ENCODE measurements around the gene SPRY2.
A peak's percentile ranks its signal among the peaks of the same experiment; 100 is the strongest.

The SPRY2 gene

DNA sequence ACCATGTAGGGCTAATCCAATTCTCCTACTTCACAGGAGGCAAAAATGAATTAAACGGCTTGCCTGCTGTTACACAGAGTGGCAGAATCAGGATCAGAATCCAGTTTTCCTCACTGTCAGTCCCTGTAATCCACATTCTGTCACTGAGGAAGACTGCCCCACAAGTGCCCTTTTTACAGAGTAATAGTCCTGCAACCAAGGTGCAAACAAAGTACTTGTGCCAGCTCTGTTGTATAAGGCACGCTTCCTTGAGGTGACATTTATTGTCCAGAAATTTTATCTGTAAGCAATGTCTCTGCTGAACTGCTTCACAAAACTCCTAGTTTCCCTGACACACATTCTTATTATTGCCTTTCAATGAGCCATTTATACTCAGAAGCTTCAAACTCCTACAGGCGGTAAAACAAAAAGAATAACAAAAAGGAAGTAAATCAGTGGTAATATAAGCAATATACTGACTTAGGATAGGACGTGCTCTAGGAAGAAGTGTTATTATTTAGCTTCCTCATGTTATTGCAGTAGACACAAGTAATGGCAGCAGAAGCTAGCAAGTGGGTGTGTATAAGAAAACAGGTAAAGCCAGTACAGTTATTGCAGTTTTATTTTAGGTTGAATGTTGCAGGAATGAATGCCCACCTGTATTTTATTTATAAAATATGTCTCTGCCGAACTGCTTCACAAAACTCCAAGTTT, 28.8 kb downstream of the SPRY2 start (continued):
- TF ChIP-seq, protein P1, sequence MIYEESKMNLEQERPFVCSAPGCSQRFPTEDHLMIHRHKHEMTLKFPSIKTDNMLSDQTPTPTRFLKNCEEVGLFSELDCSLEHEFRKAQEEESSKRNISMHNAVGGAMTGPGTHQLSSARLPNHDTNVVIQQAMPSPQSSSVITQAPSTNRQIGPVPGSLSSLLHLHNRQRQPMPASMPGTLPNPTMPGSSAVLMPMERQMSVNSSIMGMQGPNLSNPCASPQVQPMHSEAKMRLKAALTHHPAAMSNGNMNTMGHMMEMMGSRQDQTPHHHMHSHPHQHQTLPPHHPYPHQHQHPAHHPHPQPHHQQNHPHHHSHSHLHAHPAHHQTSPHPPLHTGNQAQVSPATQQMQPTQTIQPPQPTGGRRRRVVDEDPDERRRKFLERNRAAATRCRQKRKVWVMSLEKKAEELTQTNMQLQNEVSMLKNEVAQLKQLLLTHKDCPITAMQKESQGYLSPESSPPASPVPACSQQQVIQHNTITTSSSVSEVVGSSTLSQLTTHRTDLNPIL (CRISPR knock-in tag; IDR thresholded peaks at IDR 0.05; ENCODE audit: low read depth): no peak
- TF ChIP-seq ZNF565 (CRISPR knock-in tag; conservative IDR thresholded peaks at IDR 0.05; ENCODE audit: low read depth) (no peak), BACH2 (CRISPR knock-in tag; IDR thresholded peaks at IDR 0.05; ENCODE audit: borderline replicate concordance) (no peak)

DNA sequence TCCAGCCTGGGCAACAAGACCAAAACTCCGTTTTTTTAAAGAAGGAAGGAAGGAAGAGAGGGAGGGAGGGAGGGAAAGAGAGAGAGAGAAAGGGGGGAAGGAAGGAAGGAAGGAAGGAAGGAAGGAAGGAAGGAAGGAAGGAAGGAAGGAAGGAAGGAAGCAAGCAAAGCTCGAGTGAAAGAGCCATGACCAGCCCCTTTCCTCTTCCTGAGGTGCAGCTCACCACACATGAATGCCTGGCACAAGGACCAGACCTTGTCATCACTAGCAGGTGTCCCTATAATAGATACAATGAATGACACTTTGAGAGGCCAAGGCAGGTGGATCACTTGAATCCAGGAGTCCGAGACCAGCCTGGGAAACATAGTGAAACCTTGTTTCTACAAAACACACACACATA, 31.0 kb downstream of the SPRY2 start:
- no peak for ATAC-seq
- no peak for TF ChIP-seq BACH2 (CRISPR knock-in tag; IDR thresholded peaks at IDR 0.05; ENCODE audit: borderline replicate concordance)
- no peak for TF ChIP-seq ZNF565 (CRISPR knock-in tag; conservative IDR thresholded peaks at IDR 0.05; ENCODE audit: low read depth)
- no peak for TF ChIP-seq ZNF70 (CRISPR knock-in tag; IDR thresholded peaks at IDR 0.05)
- TF ChIP-seq OSR1 (CRISPR knock-in tag; IDR thresholded peaks at IDR 0.05): no peak
- no peak for TF ChIP-seq PPARA (CRISPR knock-in tag; IDR thresholded peaks at IDR 0.05; ENCODE audit: borderline replicate concordance)
- TF ChIP-seq, protein P2, sequence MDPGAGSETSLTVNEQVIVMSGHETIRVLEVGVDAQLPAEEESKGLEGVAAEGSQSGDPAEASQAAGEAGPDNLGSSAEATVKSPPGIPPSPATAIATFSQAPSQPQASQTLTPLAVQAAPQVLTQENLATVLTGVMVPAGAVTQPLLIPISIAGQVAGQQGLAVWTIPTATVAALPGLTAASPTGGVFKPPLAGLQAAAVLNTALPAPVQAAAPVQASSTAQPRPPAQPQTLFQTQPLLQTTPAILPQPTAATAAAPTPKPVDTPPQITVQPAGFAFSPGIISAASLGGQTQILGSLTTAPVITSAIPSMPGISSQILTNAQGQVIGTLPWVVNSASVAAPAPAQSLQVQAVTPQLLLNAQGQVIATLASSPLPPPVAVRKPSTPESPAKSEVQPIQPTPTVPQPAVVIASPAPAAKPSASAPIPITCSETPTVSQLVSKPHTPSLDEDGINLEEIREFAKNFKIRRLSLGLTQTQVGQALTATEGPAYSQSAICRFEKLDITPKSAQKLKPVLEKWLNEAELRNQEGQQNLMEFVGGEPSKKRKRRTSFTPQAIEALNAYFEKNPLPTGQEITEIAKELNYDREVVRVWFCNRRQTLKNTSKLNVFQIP (CRISPR knock-in tag; IDR thresholded peaks at IDR 0.05; ENCODE audit: borderline replicate concordance, low read depth): no peak
- TF ChIP-seq, protein P3, sequence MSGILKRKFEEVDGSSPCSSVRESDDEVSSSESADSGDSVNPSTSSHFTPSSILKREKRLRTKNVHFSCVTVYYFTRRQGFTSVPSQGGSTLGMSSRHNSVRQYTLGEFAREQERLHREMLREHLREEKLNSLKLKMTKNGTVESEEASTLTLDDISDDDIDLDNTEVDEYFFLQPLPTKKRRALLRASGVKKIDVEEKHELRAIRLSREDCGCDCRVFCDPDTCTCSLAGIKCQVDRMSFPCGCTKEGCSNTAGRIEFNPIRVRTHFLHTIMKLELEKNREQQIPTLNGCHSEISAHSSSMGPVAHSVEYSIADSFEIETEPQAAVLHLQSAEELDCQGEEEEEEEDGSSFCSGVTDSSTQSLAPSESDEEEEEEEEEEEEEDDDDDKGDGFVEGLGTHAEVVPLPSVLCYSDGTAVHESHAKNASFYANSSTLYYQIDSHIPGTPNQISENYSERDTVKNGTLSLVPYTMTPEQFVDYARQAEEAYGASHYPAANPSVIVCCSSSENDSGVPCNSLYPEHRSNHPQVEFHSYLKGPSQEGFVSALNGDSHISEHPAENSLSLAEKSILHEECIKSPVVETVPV (CRISPR knock-in tag; IDR thresholded peaks at IDR 0.05): no peak
- no peak for TF ChIP-seq CSDC2 (CRISPR knock-in tag; IDR thresholded peaks at IDR 0.05)
- TF ChIP-seq ARNTL (CRISPR knock-in tag; IDR thresholded peaks at IDR 0.05; ENCODE audit: borderline replicate concordance, low read depth): no peak
- no peak for TF ChIP-seq ZFP3 (CRISPR knock-in tag; IDR thresholded peaks at IDR 0.05)
- TF ChIP-seq RARB (CRISPR knock-in tag; IDR thresholded peaks at IDR 0.05): no peak
- no peak for TF ChIP-seq GLIS3 (CRISPR knock-in tag; IDR thresholded peaks at IDR 0.05)
- no peak for TF ChIP-seq ZNF8 (CRISPR knock-in tag; IDR thresholded peaks at IDR 0.05)
- no peak for TF ChIP-seq SNAI2 (CRISPR knock-in tag; IDR thresholded peaks at IDR 0.05)
- TF ChIP-seq, protein P4, sequence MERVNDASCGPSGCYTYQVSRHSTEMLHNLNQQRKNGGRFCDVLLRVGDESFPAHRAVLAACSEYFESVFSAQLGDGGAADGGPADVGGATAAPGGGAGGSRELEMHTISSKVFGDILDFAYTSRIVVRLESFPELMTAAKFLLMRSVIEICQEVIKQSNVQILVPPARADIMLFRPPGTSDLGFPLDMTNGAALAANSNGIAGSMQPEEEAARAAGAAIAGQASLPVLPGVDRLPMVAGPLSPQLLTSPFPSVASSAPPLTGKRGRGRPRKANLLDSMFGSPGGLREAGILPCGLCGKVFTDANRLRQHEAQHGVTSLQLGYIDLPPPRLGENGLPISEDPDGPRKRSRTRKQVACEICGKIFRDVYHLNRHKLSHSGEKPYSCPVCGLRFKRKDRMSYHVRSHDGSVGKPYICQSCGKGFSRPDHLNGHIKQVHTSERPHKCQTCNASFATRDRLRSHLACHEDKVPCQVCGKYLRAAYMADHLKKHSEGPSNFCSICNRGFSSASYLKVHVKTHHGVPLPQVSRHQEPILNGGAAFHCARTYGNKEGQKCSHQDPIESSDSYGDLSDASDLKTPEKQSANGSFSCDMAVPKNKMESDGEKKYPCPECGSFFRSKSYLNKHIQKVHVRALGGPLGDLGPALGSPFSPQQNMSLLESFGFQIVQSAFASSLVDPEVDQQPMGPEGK (CRISPR knock-in tag; IDR thresholded peaks at IDR 0.05; ENCODE audit: borderline replicate concordance): no peak
- TF ChIP-seq, protein P5, sequence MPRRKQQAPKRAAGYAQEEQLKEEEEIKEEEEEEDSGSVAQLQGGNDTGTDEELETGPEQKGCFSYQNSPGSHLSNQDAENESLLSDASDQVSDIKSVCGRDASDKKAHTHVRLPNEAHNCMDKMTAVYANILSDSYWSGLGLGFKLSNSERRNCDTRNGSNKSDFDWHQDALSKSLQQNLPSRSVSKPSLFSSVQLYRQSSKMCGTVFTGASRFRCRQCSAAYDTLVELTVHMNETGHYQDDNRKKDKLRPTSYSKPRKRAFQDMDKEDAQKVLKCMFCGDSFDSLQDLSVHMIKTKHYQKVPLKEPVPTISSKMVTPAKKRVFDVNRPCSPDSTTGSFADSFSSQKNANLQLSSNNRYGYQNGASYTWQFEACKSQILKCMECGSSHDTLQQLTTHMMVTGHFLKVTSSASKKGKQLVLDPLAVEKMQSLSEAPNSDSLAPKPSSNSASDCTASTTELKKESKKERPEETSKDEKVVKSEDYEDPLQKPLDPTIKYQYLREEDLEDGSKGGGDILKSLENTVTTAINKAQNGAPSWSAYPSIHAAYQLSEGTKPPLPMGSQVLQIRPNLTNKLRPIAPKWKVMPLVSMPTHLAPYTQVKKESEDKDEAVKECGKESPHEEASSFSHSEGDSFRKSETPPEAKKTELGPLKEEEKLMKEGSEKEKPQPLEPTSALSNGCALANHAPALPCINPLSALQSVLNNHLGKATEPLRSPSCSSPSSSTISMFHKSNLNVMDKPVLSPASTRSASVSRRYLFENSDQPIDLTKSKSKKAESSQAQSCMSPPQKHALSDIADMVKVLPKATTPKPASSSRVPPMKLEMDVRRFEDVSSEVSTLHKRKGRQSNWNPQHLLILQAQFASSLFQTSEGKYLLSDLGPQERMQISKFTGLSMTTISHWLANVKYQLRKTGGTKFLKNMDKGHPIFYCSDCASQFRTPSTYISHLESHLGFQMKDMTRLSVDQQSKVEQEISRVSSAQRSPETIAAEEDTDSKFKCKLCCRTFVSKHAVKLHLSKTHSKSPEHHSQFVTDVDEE (CRISPR knock-in tag; IDR thresholded peaks at IDR 0.05): no peak

DNA sequence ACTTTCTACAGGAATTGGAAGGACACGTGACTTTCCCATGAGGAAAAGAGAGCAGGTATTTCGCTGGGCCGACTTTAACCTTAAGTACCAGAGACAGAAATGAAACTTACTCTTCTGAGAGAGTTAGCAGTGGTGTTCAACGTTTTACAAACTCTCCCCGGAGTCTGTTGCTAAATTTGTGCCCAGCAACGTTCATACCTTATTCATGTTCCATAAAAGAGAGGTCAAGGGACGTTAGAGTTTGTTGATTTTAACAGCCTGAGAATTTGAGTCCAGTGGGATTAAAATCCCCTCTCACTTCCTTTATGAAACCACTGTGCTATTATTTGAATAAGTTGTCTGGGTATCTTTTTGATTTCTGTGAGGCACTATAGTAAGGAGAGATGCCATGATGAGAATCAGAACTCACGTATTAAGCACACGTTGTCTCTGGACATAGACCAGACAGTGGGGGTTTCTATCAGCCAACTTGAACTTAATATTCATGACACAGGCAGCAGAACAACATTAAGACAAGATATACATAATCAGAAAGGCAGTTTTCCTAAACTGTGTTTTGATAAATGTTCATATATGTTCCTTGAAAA, 33.4 kb downstream of the SPRY2 start:
- peak; percentile 15; the same call in 1 of the 3 replicates for ATAC-seq

More for the DNA sequence above, 33.4 kb downstream of the SPRY2 start:
- TF ChIP-seq, protein P5 (CRISPR knock-in tag; IDR thresholded peaks at IDR 0.05): no peak
- no peak for TF ChIP-seq ZNF8 (CRISPR knock-in tag; IDR thresholded peaks at IDR 0.05)
- no peak for TF ChIP-seq PPARA (CRISPR knock-in tag; IDR thresholded peaks at IDR 0.05; ENCODE audit: borderline replicate concordance)
- TF ChIP-seq ZNF70 (CRISPR knock-in tag; IDR thresholded peaks at IDR 0.05): no peak
